Lower lobe of right lung (tissue), 2 donors: ENCODE measurements around the gene FRMD4B. TPM values are rescaled to one million over a fixed set of nuclear protein-coding genes. Genes with fewer than 3 reads are reported as not detected.

ENCODE experiments used
- ATAC-seq, 2 donors: fragments of 200-7000 bp; cut with Tn5 transposase; one replicate each; pipeline ENCODE4 v1.9.1; 2020 to 2022; ENCODE audit warnings: mild to moderate bottlenecking in 2 of 2, moderate library complexity in 2 of 2
- DNase-seq: peaks from one replicate; pipeline ENCODE4 v3.0.0-alpha.2; 2020
- H3K27ac ChIP-seq: fragments of 200-600 bp; one replicate; pipeline ENCODE4 v1.8.0; 2022
- H3K27me3 ChIP-seq: fragments of 200-600 bp; one replicate; pipeline ENCODE4 v1.8.0; 2022; ENCODE audit warnings: low read depth
- H3K36me3 ChIP-seq: fragments of 200-600 bp; one replicate; pipeline ENCODE4 v1.8.0; 2022; ENCODE audit warnings: mild to moderate bottlenecking
- H3K4me1 ChIP-seq: fragments of 200-600 bp; one replicate; pipeline ENCODE4 v1.8.0; 2022
- H3K4me3 ChIP-seq: fragments of 200-600 bp; one replicate; pipeline ENCODE4 v1.8.0; 2022; ENCODE audit warnings: mild to moderate bottlenecking
- H3K9me3 ChIP-seq: fragments of 200-600 bp; one replicate; pipeline ENCODE4 v1.8.0; 2022
- intact Hi-C: fragments of 100-400 bp; cut with DNase I; formaldehyde crosslinking; loops from one replicate; pipeline ENCODE4 v1.11.0; 2022
- total RNA-seq: library from RNA; stranded (reverse); fragmentation: NEBNext Ultra II Directional; extraction: Animal tissue kit (Norgen Biotek cat#: 25700); gene quantifications from one replicate; pipeline ENCODE4 v1.2.1, GENCODE V29; 2021
- TF ChIP-seq, protein P1 (sequence below): fragments of 200-600 bp; IDR thresholded peaks from one replicate; pipeline ENCODE4 v1.8.0; 2022; ENCODE audit warnings: antibody characterized with exemption, mild to moderate bottlenecking
- donor health status: DM: no; HTN: yes; CAD: no; lungs with severe emphysema.

The FRMD4B gene
- total RNA-seq, 1 donor from 2014 or later: 62.4 TPM

- Histone ChIP-seq H3K27me3 (no peaks in the 10 kb centered on the region), H3K4me1 (peaks cover 12% of the 10 kb centered on the region), H3K9me3 (no peaks in the 10 kb centered on the region), H3K36me3 (peaks cover 68% of the 10 kb centered on the region), H3K4me3 (no peak overlapping the region), H3K27ac (no peak overlapping the region)
- DNase-seq: no peak
- ATAC-seq: peak; percentile 68 to 69
- intact Hi-C loops: no loop called here
- TF ChIP-seq, protein P1, sequence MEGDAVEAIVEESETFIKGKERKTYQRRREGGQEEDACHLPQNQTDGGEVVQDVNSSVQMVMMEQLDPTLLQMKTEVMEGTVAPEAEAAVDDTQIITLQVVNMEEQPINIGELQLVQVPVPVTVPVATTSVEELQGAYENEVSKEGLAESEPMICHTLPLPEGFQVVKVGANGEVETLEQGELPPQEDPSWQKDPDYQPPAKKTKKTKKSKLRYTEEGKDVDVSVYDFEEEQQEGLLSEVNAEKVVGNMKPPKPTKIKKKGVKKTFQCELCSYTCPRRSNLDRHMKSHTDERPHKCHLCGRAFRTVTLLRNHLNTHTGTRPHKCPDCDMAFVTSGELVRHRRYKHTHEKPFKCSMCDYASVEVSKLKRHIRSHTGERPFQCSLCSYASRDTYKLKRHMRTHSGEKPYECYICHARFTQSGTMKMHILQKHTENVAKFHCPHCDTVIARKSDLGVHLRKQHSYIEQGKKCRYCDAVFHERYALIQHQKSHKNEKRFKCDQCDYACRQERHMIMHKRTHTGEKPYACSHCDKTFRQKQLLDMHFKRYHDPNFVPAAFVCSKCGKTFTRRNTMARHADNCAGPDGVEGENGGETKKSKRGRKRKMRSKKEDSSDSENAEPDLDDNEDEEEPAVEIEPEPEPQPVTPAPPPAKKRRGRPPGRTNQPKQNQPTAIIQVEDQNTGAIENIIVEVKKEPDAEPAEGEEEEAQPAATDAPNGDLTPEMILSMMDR: no peak
These were observed 173.3 kb downstream of the FRMD4B start for GRCh38 chr3:69212411-69213160.

DNA sequence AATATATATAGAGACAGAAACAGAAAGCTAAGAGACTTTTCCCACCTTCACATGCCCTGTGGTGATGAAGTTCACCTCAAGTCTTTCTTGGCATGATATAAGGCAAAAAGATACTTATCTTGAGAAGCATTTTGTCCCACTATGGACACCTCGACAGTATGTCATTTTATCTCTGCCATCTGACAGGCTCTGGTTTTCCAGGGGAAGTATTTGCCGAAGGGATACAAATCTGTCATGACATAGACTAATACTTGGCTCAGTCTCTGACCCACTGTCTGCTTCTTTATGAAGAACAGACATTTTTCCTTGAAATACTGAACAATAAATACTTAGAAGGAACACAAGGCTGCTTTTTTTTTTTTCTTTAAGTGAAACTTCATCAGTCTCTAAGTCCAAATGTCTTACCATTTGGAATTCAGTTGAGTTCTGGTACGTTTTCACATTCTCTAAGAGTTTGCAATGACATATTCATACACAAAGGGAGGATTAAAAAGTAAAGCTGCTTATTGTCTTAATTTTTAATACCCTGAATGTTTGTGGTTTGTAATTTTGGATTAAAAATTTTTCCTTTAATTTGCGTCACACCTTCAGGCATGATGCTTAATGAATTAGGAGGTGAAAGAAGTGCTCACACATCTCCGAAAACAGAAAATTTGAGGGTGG is 175.7 kb downstream of the FRMD4B start:
- intact Hi-C loops: no loop called here
- H3K4me3 ChIP-seq: no peak overlapping the region
- TF ChIP-seq, protein P1: no peak
- H3K27ac ChIP-seq: no peak overlapping the region
- H3K36me3 ChIP-seq: peaks cover 45% of the 10 kb centered on the region
- H3K9me3 ChIP-seq: no peaks in the 10 kb centered on the region
- no peaks in the 10 kb centered on the region for H3K27me3 ChIP-seq
- DNase-seq (no peak), ATAC-seq (no peak)
- H3K4me1 ChIP-seq: peaks cover 12% of the 10 kb centered on the region

- no peak for ATAC-seq
These were observed 176.5 kb downstream of the FRMD4B start for GRCh38 chr3:69209413-69209812.

DNA sequence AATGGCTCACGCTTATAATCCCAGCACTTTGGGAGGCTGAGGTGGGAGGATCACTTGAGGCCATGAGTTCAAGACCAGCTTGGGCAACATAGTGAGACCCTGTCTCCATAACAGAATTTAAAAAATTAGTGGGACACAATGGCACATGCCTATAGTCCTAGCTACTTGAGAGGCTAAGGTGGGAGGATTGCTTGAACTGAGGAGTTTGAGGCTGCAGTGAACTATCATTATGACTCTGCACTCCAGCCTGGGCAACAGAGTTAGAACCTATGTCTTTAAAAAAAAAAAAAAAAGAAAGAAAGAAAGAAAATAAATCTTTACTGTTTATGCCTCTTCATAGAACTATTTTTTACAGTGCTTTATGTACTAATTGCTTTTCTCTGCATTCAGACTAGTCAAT is 178.9 kb downstream of the FRMD4B start:
- intact Hi-C loops: no loop called here
- ATAC-seq: no peak
- peaks cover under 1% of the 10 kb centered on the region for H3K4me1 ChIP-seq
- H3K27me3 ChIP-seq: no peaks in the 10 kb centered on the region
- H3K36me3 ChIP-seq: peaks cover 43% of the 10 kb centered on the region
- TF ChIP-seq, protein P1: no peak
- no peak overlapping the region for H3K4me3 ChIP-seq
- no peak for DNase-seq
- H3K9me3 ChIP-seq: no peaks in the 10 kb centered on the region
- no peak overlapping the region for H3K27ac ChIP-seq

More at GRCh38 chr3:69209413-69209812, 176.5 kb downstream of the FRMD4B start:
- peaks cover 12% of the 10 kb centered on the region for H3K4me1 ChIP-seq
- no peak overlapping the region for H3K27ac ChIP-seq
- no peaks in the 10 kb centered on the region for H3K9me3 ChIP-seq
- no peak for DNase-seq
- TF ChIP-seq, protein P1: no peak
- no peaks in the 10 kb centered on the region for H3K27me3 ChIP-seq
- H3K36me3 ChIP-seq: peaks cover 38% of the 10 kb centered on the region
- intact Hi-C loops: no loop called here
- H3K4me3 ChIP-seq: no peak overlapping the region

- Histone ChIP-seq H3K4me1 (peaks cover 12% of the 10 kb centered on the region), H3K4me3 (no peak overlapping the region), H3K9me3 (no peaks in the 10 kb centered on the region), H3K27ac (no peak overlapping the region), H3K36me3 (peaks cover 47% of the 10 kb centered on the region), H3K27me3 (no peaks in the 10 kb centered on the region)
- TF ChIP-seq, protein P1: no peak
- ATAC-seq: no peak
- intact Hi-C loops: no loop called here
- DNase-seq: no peak
These were observed 180.5 kb downstream of the FRMD4B start for GRCh38 chr3:69205385-69205784.
